Activated naive CD8-positive, alpha-beta T cell treated with anti-CD3 and anti-CD28 coated beads, Interleukin-2, amount 50 U/mL, for 16 hours (primary cell): ENCODE data around the gene KIF1B.
A peak's percentile ranks its signal among the peaks of the same experiment; 100 is the strongest.
"Not testable (repeated sequence)": the region's sequence is repeated elsewhere in the genome, so short reads cannot be mapped to it uniquely, and the experiment has no call there.

ENCODE experiments used
- DNase-seq: peaks from one replicate; pipeline ENCODE4 v3.0.0-alpha.2; 2020; ENCODE audit warnings: low read depth, low spot score

The KIF1B gene

GRCh38 chr1:10386761-10387676, 176.6 kb downstream of the KIF1B start:
- no peak for DNase-seq

- no peak for DNase-seq
Measured at GRCh38 chr1:10387677-10388386, 177.5 kb downstream of the KIF1B start.

GRCh38 chr1:10388387-10388715, 178.0 kb downstream of the KIF1B start:
- no peak for DNase-seq

- DNase-seq, result no peak
Measured at GRCh38 chr1:10389271-10389973, 179.1 kb downstream of the KIF1B start.

GRCh38 chr1:10396870-10397269, 186.5 kb downstream of the KIF1B start:
- DNase-seq, result no peak

GRCh38 chr1:10398278-10398733, 187.9 kb downstream of the KIF1B start:
- DNase-seq, result no peak

GRCh38 chr1:10398734-10399443, 188.5 kb downstream of the KIF1B start, which contains the start of gene PGD:
PGD (plus strand) TSS chr1:10399064; CDS start chr1:10399118, 54 bp downstream.
- DNase-seq, result peak; percentile 98

GRCh38 chr1:10399444-10399941, 189.1 kb downstream of the KIF1B start:
- no peak for DNase-seq

- no peak for DNase-seq
Measured at GRCh38 chr1:10400013-10400412, 189.6 kb downstream of the KIF1B start.

GRCh38 chr1:10401281-10401680, 190.9 kb downstream of the KIF1B start:
- no peak for DNase-seq

- no peak for DNase-seq
Measured at GRCh38 chr1:10402729-10403274, 192.4 kb downstream of the KIF1B start.

- no peak for DNase-seq
Measured at GRCh38 chr1:10407201-10407600, 196.8 kb downstream of the KIF1B start.

- DNase-seq, result no peak
Measured at GRCh38 chr1:10415211-10415930, 205.0 kb downstream of the KIF1B start.

GRCh38 chr1:10415967-10416366, 205.6 kb downstream of the KIF1B start:
- DNase-seq, result not testable (repeated sequence)

- not testable (repeated sequence) for DNase-seq
Measured at GRCh38 chr1:10418741-10419140, 208.4 kb downstream of the KIF1B start.

GRCh38 chr1:10419351-10419750, 209.0 kb downstream of the KIF1B start:
- DNase-seq, result no peak

- no peak for DNase-seq
Measured at GRCh38 chr1:10421637-10422036, 211.3 kb downstream of the KIF1B start.

- no peak for DNase-seq
Measured at GRCh38 chr1:10424034-10424433, 213.7 kb downstream of the KIF1B start.

- no peak for DNase-seq
Measured at GRCh38 chr1:10424651-10425050, 214.3 kb downstream of the KIF1B start.

- DNase-seq, result not testable (repeated sequence)
Measured at GRCh38 chr1:10425826-10426534, 215.6 kb downstream of the KIF1B start.
